OCI-LY1 (cell line): ENCODE results near the gene FDPS.

Source experiments
- H2AFZ ChIP-seq: fragments of 200-600 bp; sonication (generic), shearing (Covaris generic); 2 replicates; pipeline ENCODE4 v1.6.0; 2014; ENCODE audit warnings: antibody characterized with exemption, mild to moderate bottlenecking, low read length
- H3F3A ChIP-seq: fragments of 200-600 bp; sonication (generic), shearing (Covaris generic); 2 replicates; pipeline ENCODE4 v1.6.0; 2014; ENCODE audit warnings: mild to moderate bottlenecking, antibody characterized with exemption, low read length, moderate library complexity; ENCODE audit not compliant: insufficient read depth
- H3K27ac ChIP-seq: fragments of 200-600 bp; sonication (generic); 2 replicates; pipeline ENCODE4 v1.5.1; 2014; ENCODE audit warnings: low read length, mixed run types, mild to moderate bottlenecking, low read depth; ENCODE audit not compliant: poor library complexity, severe bottlenecking
- H3K27me3 ChIP-seq: fragments of 200-600 bp; sonication (generic); 2 replicates; pipeline ENCODE4 v1.6.0; 2014; ENCODE audit warnings: antibody characterized with exemption, mild to moderate bottlenecking, low read length, moderate library complexity; ENCODE audit not compliant: insufficient read depth
- H3K36me3 ChIP-seq: fragments of 200-600 bp; sonication (generic); 2 replicates; pipeline ENCODE4 v1.6.1; 2014; ENCODE audit warnings: mild to moderate bottlenecking, antibody characterized with exemption, low read length, moderate library complexity, mixed read lengths; ENCODE audit not compliant: insufficient read depth
- H3K4me1 ChIP-seq: fragments of 200-600 bp; sonication (generic); 2 replicates; pipeline ENCODE4 v1.5.1; 2014; ENCODE audit warnings: mild to moderate bottlenecking, low read length, moderate library complexity; ENCODE audit not compliant: insufficient read depth, severe bottlenecking
- H3K4me2 ChIP-seq: fragments of 200-600 bp; sonication (generic), shearing (Covaris generic); 2 replicates; pipeline ENCODE4 v1.6.1; 2014; ENCODE audit warnings: low read length
- H3K4me3 ChIP-seq: fragments of 200-600 bp; sonication (generic); 2 replicates; pipeline ENCODE4 v1.5.1; 2014; ENCODE audit warnings: low read length, low read depth, mild to moderate bottlenecking, mixed read lengths; ENCODE audit not compliant: poor library complexity, severe bottlenecking
- H3K79me2 ChIP-seq: fragments of 200-600 bp; shearing (Covaris generic); 2 replicates; pipeline ENCODE4 v1.6.1; 2016; ENCODE audit warnings: mixed run types, low read length, mixed read lengths; ENCODE audit not compliant: insufficient read depth
- H3K9ac ChIP-seq: fragments of 200-600 bp; sonication (generic), shearing (Covaris generic); 2 replicates; pipeline ENCODE4 v1.6.1; 2014; ENCODE audit warnings: mild to moderate bottlenecking, low read length, mixed read lengths
- H3K9me2 ChIP-seq: fragments of 200-600 bp; sonication (generic), shearing (Covaris generic); 2 replicates; pipeline ENCODE4 v1.6.1; 2014; ENCODE audit warnings: low read depth, mild to moderate bottlenecking, low read length, mixed read lengths
- H3K9me3 ChIP-seq: fragments of 200-600 bp; shearing (Covaris generic); 2 replicates; pipeline ENCODE4 v1.6.1; 2014; ENCODE audit warnings: low read length, mixed read lengths
- H4K20me1 ChIP-seq: fragments of 200-600 bp; sonication (generic), shearing (Covaris generic); 2 replicates; pipeline ENCODE4 v1.6.0; 2016; ENCODE audit warnings: mild to moderate bottlenecking, low read length; ENCODE audit not compliant: insufficient read depth
- CTCF ChIP-seq: fragments of 200-600 bp; sonication (generic), shearing (Covaris generic); IDR thresholded peaks from 2 replicates; pipeline ENCODE4 v1.5.1; 2017; ENCODE audit warnings: mild to moderate bottlenecking, antibody characterized with exemption, low read length, moderate library complexity, mixed read lengths
- EZH2 ChIP-seq: fragments of 200-600 bp; sonication (generic), shearing (Covaris generic); IDR thresholded peaks from 2 replicates; pipeline ENCODE4 v1.8.0; 2017; ENCODE audit warnings: borderline replicate concordance, mixed run types, mild to moderate bottlenecking, antibody characterized with exemption, low read length, moderate library complexity, mixed read lengths

The FDPS gene

GRCh38 chr1:155267373-155267772 lies 41.3 kb upstream of the FDPS start:
- H3K4me1 ChIP-seq = peaks cover 12% of the 10 kb centered on the region
- H2AFZ ChIP-seq = no peak overlapping the region
- H3K27me3 ChIP-seq = no peaks in the 10 kb centered on the region
- H3K79me2 ChIP-seq = peaks cover 7% of the 10 kb centered on the region
- no peak overlapping the region for H3K9ac ChIP-seq
- TF ChIP-seq EZH2 (no peak), CTCF (no peak)
- peaks cover 91% of the 10 kb centered on the region for H3K36me3 ChIP-seq
- H4K20me1 ChIP-seq = no peaks in the 10 kb centered on the region
- no peak overlapping the region for H3K4me2 ChIP-seq
- H3F3A ChIP-seq = peaks cover 18% of the 10 kb centered on the region
- no peak overlapping the region for H3K4me3 ChIP-seq
- H3K9me2 ChIP-seq = no peaks in the 10 kb centered on the region
- no peaks in the 10 kb centered on the region for H3K9me3 ChIP-seq
- no peak overlapping the region for H3K27ac ChIP-seq

DNA sequence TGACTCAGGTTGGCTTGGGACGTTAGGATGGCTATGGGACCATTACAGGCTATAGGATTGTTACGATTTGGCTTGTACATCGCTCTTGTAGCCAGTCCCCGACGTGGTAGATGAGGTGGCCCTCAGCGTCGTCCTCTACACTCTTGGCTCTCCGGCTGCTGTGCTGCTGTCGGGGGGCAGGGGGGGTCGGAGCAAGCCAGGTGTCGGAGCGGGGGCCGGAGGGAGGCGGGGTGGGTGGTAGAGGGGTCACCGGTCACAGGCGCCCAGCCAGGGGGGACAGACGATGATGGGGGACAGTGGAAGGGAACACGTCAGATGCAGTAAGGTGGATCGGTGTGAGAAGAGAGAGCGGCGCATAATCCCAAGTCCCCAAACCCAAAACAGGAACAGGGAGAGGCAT lies 40.0 kb upstream of the FDPS start:
- H3K4me3 ChIP-seq = no peak overlapping the region
- peaks cover 13% of the 10 kb centered on the region for H3K4me1 ChIP-seq
- H3K9me2 ChIP-seq = no peaks in the 10 kb centered on the region
- H3K27me3 ChIP-seq = no peaks in the 10 kb centered on the region
- peaks cover 8% of the 10 kb centered on the region for H3F3A ChIP-seq
- no peak overlapping the region for H3K9ac ChIP-seq
- TF ChIP-seq CTCF = no peak
- no peak for TF ChIP-seq EZH2
- no peaks in the 10 kb centered on the region for H4K20me1 ChIP-seq
- H3K4me2 ChIP-seq = no peak overlapping the region
- no peak overlapping the region for H2AFZ ChIP-seq
- H3K79me2 ChIP-seq = peaks cover 14% of the 10 kb centered on the region
- peaks cover 84% of the 10 kb centered on the region for H3K36me3 ChIP-seq
- H3K9me3 ChIP-seq = no peaks in the 10 kb centered on the region
- H3K27ac ChIP-seq = no peak overlapping the region

DNA sequence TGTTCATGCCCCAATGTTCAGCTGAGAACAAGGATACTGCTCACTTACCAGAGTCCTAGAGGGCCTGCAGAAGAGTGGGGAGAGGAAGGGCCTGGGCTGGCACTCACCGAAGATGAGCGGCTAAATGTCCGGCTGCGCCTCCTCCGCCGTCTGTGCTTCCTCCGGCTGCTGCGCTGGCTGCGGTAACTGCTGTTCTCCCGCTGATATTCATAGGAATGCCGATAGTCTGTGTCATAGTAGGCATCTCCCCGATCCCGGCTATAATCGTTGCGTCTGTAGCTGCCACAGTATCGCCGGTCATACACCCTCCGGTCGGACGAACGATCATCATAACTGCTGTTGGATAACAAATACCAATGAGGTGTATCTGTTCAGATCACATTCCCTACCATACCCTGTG lies 39.3 kb upstream of the FDPS start:
- no peaks in the 10 kb centered on the region for H3K9me3 ChIP-seq
- no peak overlapping the region for H3K4me3 ChIP-seq
- peaks cover 17% of the 10 kb centered on the region for H3K79me2 ChIP-seq
- H3K27ac ChIP-seq = no peak overlapping the region
- no peak overlapping the region for H3K9ac ChIP-seq
- peaks cover 3% of the 10 kb centered on the region for H3F3A ChIP-seq
- no peak overlapping the region for H3K4me2 ChIP-seq
- no peak overlapping the region for H2AFZ ChIP-seq
- H4K20me1 ChIP-seq = no peaks in the 10 kb centered on the region
- peaks cover 77% of the 10 kb centered on the region for H3K36me3 ChIP-seq
- peaks cover 19% of the 10 kb centered on the region for H3K4me1 ChIP-seq
- H3K9me2 ChIP-seq = no peaks in the 10 kb centered on the region
- H3K27me3 ChIP-seq = no peaks in the 10 kb centered on the region
- TF ChIP-seq EZH2 = no peak
- TF ChIP-seq CTCF = no peak
